ENCODE results near the gene TESMIN. TPM values are rescaled to one million over a fixed set of nuclear protein-coding genes. Genes with fewer than 3 reads are reported as not detected.
A peak's percentile ranks its signal among the peaks of the same experiment; 100 is the strongest.

The TESMIN gene
- total RNA-seq, 6 donors from 2014 or later, result 0.76 to 7.3 (median 1.8) TPM

- Histone ChIP-seq H3K36me3 (no peaks in the 10 kb centered on the region), H3K4me3 (no peak overlapping the region), H3K9me3 (no peaks in the 10 kb centered on the region), H3K4me1 (no peaks in the 10 kb centered on the region), H3K27me3 (no peaks in the 10 kb centered on the region), H3K27ac (peak overlapping the region in 1 of 4 donors; percentile 18)
- peak in 1 of 2 donors; percentile 24 for ATAC-seq (ENCODE audit: low FRiP score in 2 of 2)
- no peak for DNase-seq
- 69 to 82% methylated on average over 6 of the region's 6 CpGs for WGBS, 2 donors
- TF ChIP-seq EP300 (IDR thresholded peaks at IDR 0.05), result no peak
- no peak for TF ChIP-seq POLR2A (IDR thresholded peaks at IDR 0.05)
- no peak for TF ChIP-seq CTCF (IDR thresholded peaks at IDR 0.05)
- TF ChIP-seq POLR2AphosphoS5 (IDR thresholded peaks at IDR 0.05), result no peak
Measured at GRCh38 chr11:68735646-68736045, 15.7 kb downstream of the TESMIN start.

- TF ChIP-seq CTCF (IDR thresholded peaks at IDR 0.05) (no peak), EP300 (IDR thresholded peaks at IDR 0.05) (no peak), POLR2AphosphoS5 (IDR thresholded peaks at IDR 0.05) (no peak), POLR2A (IDR thresholded peaks at IDR 0.05) (no peak)
- Histone ChIP-seq H3K4me1 (no peaks in the 10 kb centered on the region), H3K4me3 (no peak overlapping the region), H3K27me3 (no peaks in the 10 kb centered on the region), H3K9me3 (no peaks in the 10 kb centered on the region), H3K36me3 (no peaks in the 10 kb centered on the region), H3K27ac (peak overlapping the region in 1 of 4 donors; percentile 18)
- ATAC-seq (ENCODE audit: low FRiP score in 2 of 2) (peak in 1 of 2 donors; percentile 35), DNase-seq (peak; percentile 26 to 31)
- WGBS, 2 donors, result 51 to 62% methylated on average over 3 to 6 of the region's 6 CpGs
Measured at GRCh38 chr11:68735125-68735524, 16.2 kb downstream of the TESMIN start.

GRCh38 chr11:68734111-68734510 is 17.2 kb downstream of the TESMIN start:
- DNase-seq, result no peak
- Histone ChIP-seq H3K4me3 (no peak overlapping the region), H3K27ac (no peak overlapping the region), H3K9me3 (no peaks in the 10 kb centered on the region), H3K4me1 (no peaks in the 10 kb centered on the region), H3K27me3 (no peaks in the 10 kb centered on the region), H3K36me3 (no peaks in the 10 kb centered on the region)
- TF ChIP-seq EP300 (IDR thresholded peaks at IDR 0.05), result no peak
- TF ChIP-seq CTCF (IDR thresholded peaks at IDR 0.05), result no peak
- no peak for TF ChIP-seq POLR2A (IDR thresholded peaks at IDR 0.05)
- TF ChIP-seq POLR2AphosphoS5 (IDR thresholded peaks at IDR 0.05), result no peak
- WGBS, 2 donors, result 80 to 83% methylated on average over 7 of the region's 7 CpGs
- no peak for ATAC-seq (ENCODE audit: low FRiP score in 2 of 2)

GRCh38 chr11:68727783-68728182 is 23.5 kb downstream of the TESMIN start:
- H3K9me3 ChIP-seq, result no peaks in the 10 kb centered on the region
- DNase-seq (no peak), ATAC-seq (ENCODE audit: low FRiP score in 2 of 2) (no peak)
- 73 to 83% methylated on average over 6 of the region's 6 CpGs for WGBS, 2 donors
- no peak overlapping the region for H3K4me3 ChIP-seq
- H3K27ac ChIP-seq, result no peak overlapping the region
- H3K27me3 ChIP-seq, result no peaks in the 10 kb centered on the region
- H3K36me3 ChIP-seq, result no peaks in the 10 kb centered on the region
- TF ChIP-seq POLR2A (IDR thresholded peaks at IDR 0.05) (no peak), EP300 (IDR thresholded peaks at IDR 0.05) (no peak), POLR2AphosphoS5 (IDR thresholded peaks at IDR 0.05) (no peak), CTCF (IDR thresholded peaks at IDR 0.05) (no peak)
- H3K4me1 ChIP-seq, result no peaks in the 10 kb centered on the region

GRCh38 chr11:68724293-68724692 is 27.0 kb downstream of the TESMIN start:
- H3K4me1 ChIP-seq, result no peaks in the 10 kb centered on the region
- DNase-seq (peak in 1 of 2 donors; percentile 26), ATAC-seq (ENCODE audit: low FRiP score in 2 of 2) (peak; percentile 22 to 26)
- no peaks in the 10 kb centered on the region for H3K36me3 ChIP-seq
- no peak for TF ChIP-seq POLR2AphosphoS5 (IDR thresholded peaks at IDR 0.05)
- TF ChIP-seq CTCF (IDR thresholded peaks at IDR 0.05), result no peak
- no peak for TF ChIP-seq POLR2A (IDR thresholded peaks at IDR 0.05)
- no peak for TF ChIP-seq EP300 (IDR thresholded peaks at IDR 0.05)
- H3K4me3 ChIP-seq, result no peak overlapping the region
- H3K27ac ChIP-seq, result no peak overlapping the region
- 68 to 71% methylated on average over 4 of the region's 4 CpGs for WGBS, 2 donors
- H3K27me3 ChIP-seq, result no peaks in the 10 kb centered on the region
- H3K9me3 ChIP-seq, result peaks cover 0 to 3% (median 0%) of the 10 kb centered on the region in 4 donors

Measured in upper lobe of left lung (tissue), 6 donors.